NB4 (cell line): ENCODE measurements around the gene EDAR.

Source experiments
- DNase-seq: peaks from one replicate; pipeline ENCODE4 v3.0.0; 2010; ENCODE audit warnings: low read depth
- H3K4me3 ChIP-seq: one replicate; pipeline ENCODE4 v1.5.1; 2011; ENCODE audit warnings: mild to moderate bottlenecking, low read depth, low read length, moderate library complexity
- MAX ChIP-seq: IDR thresholded peaks from 2 replicates; pipeline ENCODE4 v1.6.1; 2011; ENCODE audit warnings: low read depth, low read length
- MYC ChIP-seq: IDR thresholded peaks from 2 replicates; pipeline ENCODE4 v1.6.1; 2011; ENCODE audit warnings: low read depth, low read length
- POLR2A ChIP-seq: IDR thresholded peaks from 2 replicates; pipeline ENCODE4 v1.6.1; 2011; ENCODE audit warnings: mild to moderate bottlenecking; ENCODE audit not compliant: insufficient read length; ENCODE audit errors: extremely low read depth
- TF ChIP-seq, protein P1 (sequence below): IDR thresholded peaks from one replicate; pipeline ENCODE4 v1.5.1; 2012; ENCODE audit warnings: low read depth, low read length

Gene EDAR

DNA sequence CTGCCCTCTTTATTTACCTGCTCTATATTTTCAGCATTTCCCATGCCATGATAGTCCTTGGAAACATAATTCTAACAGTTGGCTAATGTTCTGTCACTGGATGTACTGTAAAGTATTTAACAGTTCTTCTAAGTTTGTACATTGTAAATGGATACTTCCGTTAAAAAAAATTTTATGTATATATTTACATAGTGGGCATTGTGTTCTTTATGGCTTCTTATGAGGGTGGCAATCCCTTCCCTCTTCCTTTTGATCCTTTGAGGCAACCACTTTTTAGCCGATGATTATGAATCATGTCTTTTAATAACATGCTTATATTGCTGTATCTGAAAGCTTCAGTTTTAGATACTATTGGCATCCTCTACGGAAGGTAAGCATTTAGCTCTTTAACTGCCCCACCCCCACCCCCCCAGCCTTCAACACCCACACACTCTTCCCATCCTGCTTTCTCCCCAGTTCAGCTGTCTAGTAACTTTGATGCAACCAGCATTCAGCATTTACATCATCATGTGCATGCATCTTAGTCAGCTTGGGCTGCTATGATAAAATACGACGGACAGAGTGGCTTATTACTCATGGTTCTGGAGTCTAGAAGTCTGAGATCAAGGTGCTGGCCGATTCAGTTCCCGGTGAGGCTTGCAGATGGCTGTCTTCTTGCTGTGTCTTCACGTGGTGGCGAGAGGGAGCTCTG is 21.0 kb upstream of the EDAR start:
- no peak for TF ChIP-seq MAX
- no peak for TF ChIP-seq MYC
- TF ChIP-seq, protein P1, sequence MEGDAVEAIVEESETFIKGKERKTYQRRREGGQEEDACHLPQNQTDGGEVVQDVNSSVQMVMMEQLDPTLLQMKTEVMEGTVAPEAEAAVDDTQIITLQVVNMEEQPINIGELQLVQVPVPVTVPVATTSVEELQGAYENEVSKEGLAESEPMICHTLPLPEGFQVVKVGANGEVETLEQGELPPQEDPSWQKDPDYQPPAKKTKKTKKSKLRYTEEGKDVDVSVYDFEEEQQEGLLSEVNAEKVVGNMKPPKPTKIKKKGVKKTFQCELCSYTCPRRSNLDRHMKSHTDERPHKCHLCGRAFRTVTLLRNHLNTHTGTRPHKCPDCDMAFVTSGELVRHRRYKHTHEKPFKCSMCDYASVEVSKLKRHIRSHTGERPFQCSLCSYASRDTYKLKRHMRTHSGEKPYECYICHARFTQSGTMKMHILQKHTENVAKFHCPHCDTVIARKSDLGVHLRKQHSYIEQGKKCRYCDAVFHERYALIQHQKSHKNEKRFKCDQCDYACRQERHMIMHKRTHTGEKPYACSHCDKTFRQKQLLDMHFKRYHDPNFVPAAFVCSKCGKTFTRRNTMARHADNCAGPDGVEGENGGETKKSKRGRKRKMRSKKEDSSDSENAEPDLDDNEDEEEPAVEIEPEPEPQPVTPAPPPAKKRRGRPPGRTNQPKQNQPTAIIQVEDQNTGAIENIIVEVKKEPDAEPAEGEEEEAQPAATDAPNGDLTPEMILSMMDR, result no peak
- no peak for TF ChIP-seq POLR2A
- H3K4me3 ChIP-seq, result no peak overlapping the region
- DNase-seq, result no peak

- no peak overlapping the region for H3K4me3 ChIP-seq
- no peak for DNase-seq
- TF ChIP-seq POLR2A (no peak), MYC (no peak), MAX (no peak)
- TF ChIP-seq, protein P1, result no peak
Observed at GRCh38 chr2:109006971-109007370, 18.0 kb upstream of the EDAR start.

DNA sequence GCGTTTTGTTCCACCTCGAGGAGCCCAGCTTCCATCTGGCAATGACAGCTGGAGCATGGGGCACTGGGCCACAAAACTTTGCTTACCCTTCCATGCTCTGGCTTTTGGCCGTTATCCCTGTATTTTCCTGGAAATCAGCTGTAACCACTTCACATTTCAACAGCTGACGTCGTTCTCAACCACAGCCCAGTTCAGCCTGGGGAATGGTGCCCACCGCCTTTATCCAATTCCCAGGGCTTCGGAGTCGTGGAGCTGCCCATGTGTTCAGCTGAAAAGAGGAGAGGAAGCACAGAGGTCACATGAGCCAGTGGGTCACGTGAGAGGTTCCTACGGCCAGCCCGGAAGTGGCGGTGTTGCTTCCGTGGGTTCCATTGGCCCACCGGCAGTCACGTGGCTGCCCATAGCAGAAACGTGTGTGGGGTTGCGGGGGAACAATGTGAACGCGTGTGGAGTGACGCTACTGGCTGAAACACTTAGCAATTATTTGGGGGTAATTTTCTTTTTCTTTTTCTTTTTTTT is 16.7 kb upstream of the EDAR start:
- no peak for DNase-seq
- H3K4me3 ChIP-seq, result no peak overlapping the region
- TF ChIP-seq MAX, result no peak
- no peak for TF ChIP-seq POLR2A
- TF ChIP-seq, protein P1, result no peak
- TF ChIP-seq MYC, result no peak

DNA sequence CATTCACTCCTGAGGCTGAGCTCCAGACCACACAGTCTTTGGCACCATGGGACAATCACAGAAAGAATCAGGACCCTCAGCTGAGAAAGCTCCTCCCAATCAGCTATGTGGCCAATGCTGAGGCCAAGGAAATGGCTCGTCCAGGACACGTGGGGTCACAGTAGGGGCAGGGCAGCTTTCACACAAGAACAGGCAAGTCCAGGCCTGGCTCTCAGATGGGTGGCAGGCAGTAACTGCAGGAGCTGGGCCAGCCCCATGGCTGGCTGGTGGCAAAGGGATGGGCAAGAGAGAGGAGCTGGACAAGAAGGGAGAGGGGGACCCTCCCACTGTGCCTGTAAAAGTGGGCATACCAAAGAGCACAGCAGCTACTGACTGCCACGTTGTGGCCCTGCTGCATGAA is 12.2 kb upstream of the EDAR start:
- no peak for TF ChIP-seq MAX
- TF ChIP-seq, protein P1, result no peak
- TF ChIP-seq POLR2A, result no peak
- no peak for TF ChIP-seq MYC
- no peak for DNase-seq

GRCh38 chr2:109000738-109001137 is 11.7 kb upstream of the EDAR start:
- no peak for DNase-seq
- TF ChIP-seq MAX, result no peak

More for the DNA sequence above, 12.2 kb upstream of the EDAR start:
- H3K4me3 ChIP-seq, result no peak overlapping the region

GRCh38 chr2:108998911-108999310 is 9.9 kb upstream of the EDAR start:
- TF ChIP-seq, protein P1, result no peak
- TF ChIP-seq MYC (no peak), POLR2A (no peak), MAX (no peak)
- DNase-seq, result no peak
- no peak overlapping the region for H3K4me3 ChIP-seq

More at GRCh38 chr2:109000738-109001137, 11.7 kb upstream of the EDAR start:
- H3K4me3 ChIP-seq, result no peak overlapping the region
